Astrocyte of the spinal cord (primary cell): ENCODE data around the gene PANX3.
A peak's percentile ranks its signal among the peaks of the same experiment; 100 is the strongest.

ENCODE experiments used
- DNase-seq: peaks from one replicate; pipeline ENCODE4 v3.0.0; 2011; ENCODE audit warnings: low read depth, low spot score
- H3K4me3 ChIP-seq: 2 replicates; pipeline ENCODE4 v1.5.1; 2011; ENCODE audit warnings: low read depth, mild to moderate bottlenecking, low read length, moderate library complexity
- CTCF ChIP-seq: IDR thresholded peaks from 2 replicates; pipeline ENCODE4 v1.5.1; 2012; ENCODE audit warnings: low read depth, mild to moderate bottlenecking, low read length, inconsistent platforms
- in situ Hi-C: cut with HindIII; loops from 2 replicates; pipeline ENCODE4 v1.10.0; 2017; ENCODE audit warnings: low sequenced_read_pairs

The PANX3 gene

GRCh38 chr11:124646148-124646547 is 34.9 kb downstream of the PANX3 start:
- no peak for TF ChIP-seq CTCF
- in situ Hi-C loops = no loop called here
- H3K4me3 ChIP-seq = no peak overlapping the region
- no peak for DNase-seq

- in situ Hi-C loops = no loop called here
- no peak for TF ChIP-seq CTCF
- DNase-seq = no peak
- H3K4me3 ChIP-seq = no peak overlapping the region
Measured at GRCh38 chr11:124648610-124649009, 37.4 kb downstream of the PANX3 start.

- in situ Hi-C loops = no loop called here
- DNase-seq = peak; percentile 53
- H3K4me3 ChIP-seq = no peak overlapping the region
- no peak for TF ChIP-seq CTCF
Measured at GRCh38 chr11:124656774-124657630, 45.8 kb downstream of the PANX3 start.

GRCh38 chr11:124657904-124658303 is 46.7 kb downstream of the PANX3 start:
- no peak overlapping the region for H3K4me3 ChIP-seq
- in situ Hi-C loops = no loop called here
- TF ChIP-seq CTCF = no peak
- DNase-seq = no peak

- no peak overlapping the region for H3K4me3 ChIP-seq
- no peak for TF ChIP-seq CTCF
- no peak for DNase-seq
- in situ Hi-C loops = no loop called here
Measured at GRCh38 chr11:124658501-124658900, 47.3 kb downstream of the PANX3 start.

GRCh38 chr11:124658986-124659385 is 47.8 kb downstream of the PANX3 start:
- in situ Hi-C loops = no loop called here
- no peak overlapping the region for H3K4me3 ChIP-seq
- DNase-seq = no peak
- TF ChIP-seq CTCF = no peak

- in situ Hi-C loops = no loop called here
- TF ChIP-seq CTCF = no peak
- H3K4me3 ChIP-seq = no peak overlapping the region
- no peak for DNase-seq
Measured at GRCh38 chr11:124661553-124661952, 50.3 kb downstream of the PANX3 start.
